CD1c-positive myeloid dendritic cell (primary cell): ENCODE results near the gene HMGCS2.
A peak's percentile ranks its signal among the peaks of the same experiment; 100 is the strongest.

Experiments used
- DNase-seq: peaks from one replicate; pipeline ENCODE4 v3.0.0-alpha.2; 2016; ENCODE audit errors: extremely low spot score

HMGCS2 gene

GRCh38 chr1:119768778-119769177 lies at the start of gene HMGCS2:
Gene HMGCS2 (minus strand): TSS chr1:119768905. CDS start chr1:119768844, 61 bp downstream.
- no peak for DNase-seq

- no peak for DNase-seq
These were observed 49.5 kb upstream of the HMGCS2 start for GRCh38 chr1:119818181-119818580.

- DNase-seq, result no peak
These were observed 47.7 kb upstream of the HMGCS2 start for GRCh38 chr1:119816407-119816806.

- DNase-seq, result no peak
These were observed 47.2 kb upstream of the HMGCS2 start for GRCh38 chr1:119815928-119816327.

GRCh38 chr1:119815361-119815760 lies 46.7 kb upstream of the HMGCS2 start:
- no peak for DNase-seq

- DNase-seq, result no peak
These were observed 45.6 kb upstream of the HMGCS2 start for GRCh38 chr1:119814288-119814687.

- DNase-seq, result no peak
These were observed 43.4 kb upstream of the HMGCS2 start for GRCh38 chr1:119811985-119812557.

GRCh38 chr1:119811387-119811786 lies 42.7 kb upstream of the HMGCS2 start, which contains the start of gene REG4:
Gene REG4 (minus strand): TSS chr1:119811460. CDS start chr1:119808769, 2,691 bp downstream.
- DNase-seq, result no peak

GRCh38 chr1:119808972-119809550 lies 40.4 kb upstream of the HMGCS2 start:
- DNase-seq, result peak; percentile 69

GRCh38 chr1:119808491-119808890 lies 39.8 kb upstream of the HMGCS2 start:
- DNase-seq, result no peak

GRCh38 chr1:119806489-119806888 lies 37.8 kb upstream of the HMGCS2 start:
- DNase-seq, result no peak

- DNase-seq, result no peak
These were observed 37.0 kb upstream of the HMGCS2 start for GRCh38 chr1:119805746-119806145.

- no peak for DNase-seq
These were observed 36.5 kb upstream of the HMGCS2 start for GRCh38 chr1:119805247-119805646.

GRCh38 chr1:119799599-119800177 lies 31.0 kb upstream of the HMGCS2 start:
- no peak for DNase-seq

GRCh38 chr1:119799003-119799402 lies 30.3 kb upstream of the HMGCS2 start:
- no peak for DNase-seq

GRCh38 chr1:119797606-119798005 lies 28.9 kb upstream of the HMGCS2 start:
- no peak for DNase-seq

- DNase-seq, result no peak
These were observed 28.5 kb upstream of the HMGCS2 start for GRCh38 chr1:119797162-119797561.

- no peak for DNase-seq
These were observed 26.8 kb upstream of the HMGCS2 start for GRCh38 chr1:119795261-119796200.

GRCh38 chr1:119794876-119795240 lies 26.2 kb upstream of the HMGCS2 start:
- DNase-seq, result no peak

GRCh38 chr1:119794230-119794875 lies 25.6 kb upstream of the HMGCS2 start:
- no peak for DNase-seq

- no peak for DNase-seq
These were observed 22.7 kb upstream of the HMGCS2 start for GRCh38 chr1:119791377-119791776.
